Transverse colon (tissue), 4 donors: Measurements from ENCODE around the gene SYT11. TPM values are rescaled to one million over a fixed set of nuclear protein-coding genes. Genes with fewer than 3 reads are reported as not detected.

Experiments
- DNase-seq: peaks from one replicate; pipeline ENCODE4 v3.0.0-alpha.2; 2019
- H3K27ac ChIP-seq, 4 donors: fragments of 200-600 bp; sonication (generic); 2 replicates each; pipeline ENCODE4 v1.5.1; 2016 to 2018; ENCODE audit warnings: inconsistent platforms in 4 of 4
- H3K27me3 ChIP-seq: fragments of 200-600 bp; sonication (generic); 2 replicates; pipeline ENCODE4 v1.5.1; 2017; ENCODE audit warnings: inconsistent platforms
- H3K36me3 ChIP-seq, 4 donors: fragments of 200-600 bp; sonication (generic); 2 replicates each; pipeline ENCODE4 v1.5.1; 2017 to 2019; ENCODE audit warnings: inconsistent platforms in 4 of 4
- H3K4me1 ChIP-seq, 4 donors: fragments of 200-600 bp; sonication (generic); 2 replicates each; pipeline ENCODE4 v1.5.1; 2017 to 2020; ENCODE audit warnings: inconsistent platforms in 4 of 4
- H3K4me3 ChIP-seq, 4 donors: fragments of 200-600 bp; sonication (generic); 1 replicate in 1 of 4; 2 replicates in 3 of 4; pipeline versions ENCODE4 v1.5.1 to v1.6.1; 2017 to 2019; ENCODE audit warnings: inconsistent platforms in 4 of 4
- H3K9me3 ChIP-seq, 2 donors: fragments of 200-600 bp; sonication (generic); 2 replicates each; pipeline ENCODE4 v1.5.1; 2017 to 2019; ENCODE audit warnings: inconsistent platforms in 2 of 2
- CTCF ChIP-seq, 5 experiments: fragments of 200-600 bp in 3 of 5; fragments of 450-650 bp in 2 of 5; sonication (generic) in 3 of 5; IDR thresholded peaks; 1 replicate in 2 of 5; 2 replicates in 3 of 5; pipeline ENCODE4 v1.5.1; 2016 to 2017; ENCODE audit warnings: antibody characterized with exemption in 5 of 5, inconsistent platforms in 3 of 5, mild to moderate bottlenecking in 2 of 5, moderate library complexity in 1 of 5
- EP300 ChIP-seq: sonication (generic); formaldehyde crosslinking; IDR thresholded peaks from one replicate; pipeline ENCODE4 v1.6.1; 2017; ENCODE audit warnings: antibody characterized with exemption, low read depth
- POLR2A ChIP-seq: fragments of 450-650 bp; IDR thresholded peaks from one replicate; pipeline ENCODE4 v1.6.1; 2016; ENCODE audit warnings: antibody characterized with exemption, mild to moderate bottlenecking, moderate library complexity
- POLR2AphosphoS5 ChIP-seq, 3 donors: sonication (generic); formaldehyde crosslinking; IDR thresholded peaks; one replicate each; pipeline ENCODE4 v1.6.1; 2016; ENCODE audit warnings: antibody characterized with exemption in 3 of 3
- WGBS, 2 donors: methylation state at CpG; one replicate each; pipeline ENCODE4 v1.1.5; 2018; ENCODE audit warnings: low coverage in 1 of 2; 5-methylcytosine and 5-hydroxymethylcytosine counted together
- in situ Hi-C, 4 donors: fragments of 200-750 bp; cut with MboI; loops; one replicate each; pipeline versions ENCODE4 v1.15.0 to v1.15.1; 2017; ENCODE audit warnings: low sequenced_read_pairs in 3 of 4, low pct_ligation_motif_present in 1 of 4, low pct_unique_long_range_greater_than_20kb in 1 of 4
- intact Hi-C: fragments of 100-400 bp; cut with DNase I; formaldehyde crosslinking; loops from one replicate; pipeline ENCODE4 v1.15.1; 2023; ENCODE audit warnings: low total_unique reads
- total RNA-seq, 4 donors: library from RNA; depleted of rRNA; stranded (reverse); fragments of >200 nt; gene quantifications; one replicate each; pipeline ENCODE4 v1.1.0, GENCODE V29; 2016

Gene SYT11
- total RNA-seq, 4 donors from 2014 or later, result 2.2 to 5.9 (median 3.6) TPM

DNA sequence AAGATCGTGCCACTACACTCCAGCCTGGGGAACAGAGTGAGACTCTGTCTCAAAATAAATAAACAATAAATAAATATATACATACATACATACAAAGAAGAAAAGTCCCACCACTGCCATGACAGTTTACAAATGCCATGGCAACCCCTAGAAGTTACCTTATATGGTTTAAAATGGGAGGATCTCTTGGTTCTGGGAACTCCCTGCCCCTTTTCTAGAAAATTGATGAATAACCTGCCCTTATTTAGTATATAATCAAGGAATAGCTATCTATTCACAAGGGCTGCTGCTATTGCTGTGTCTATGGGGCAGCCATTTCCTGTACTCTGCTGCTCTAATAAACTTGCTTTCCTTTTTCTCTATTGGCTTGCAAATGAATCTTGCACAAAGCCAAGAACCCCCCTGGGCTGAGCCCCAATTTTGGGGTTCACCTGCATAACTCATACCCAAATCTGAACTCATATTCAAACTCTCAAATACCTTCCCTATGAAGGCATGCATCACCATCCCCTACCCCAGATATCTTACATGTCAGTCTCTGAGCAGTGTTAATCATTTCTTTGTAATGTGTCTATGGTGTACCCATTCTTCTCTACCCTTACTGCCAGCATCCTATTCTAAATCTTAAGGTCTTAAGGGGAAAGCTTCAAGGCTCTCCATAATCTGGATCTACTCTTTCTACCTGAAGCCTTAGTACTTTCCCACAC lies 11.4 kb upstream of the SYT11 start:
- TF ChIP-seq EP300 (no peak), CTCF (IDR thresholded peaks at IDR 0.05) (no peak), POLR2AphosphoS5 (IDR thresholded peaks at IDR 0.05) (no peak), POLR2A (no peak)
- H3K27me3 ChIP-seq, result no peaks in the 10 kb centered on the region
- H3K27ac ChIP-seq, result no peak overlapping the region
- intact Hi-C loops, result no loop called here
- H3K36me3 ChIP-seq, result peaks cover 0 to 37% (median 6%) of the 10 kb centered on the region in 4 donors
- in situ Hi-C loops, result no loop called here
- no peak overlapping the region for H3K4me3 ChIP-seq
- DNase-seq, result no peak
- no peaks in the 10 kb centered on the region for H3K9me3 ChIP-seq
- H3K4me1 ChIP-seq, result peaks cover 0 to 26% (median 5%) of the 10 kb centered on the region in 4 donors
- 81 to 100% methylated on average over 1 of the region's 1 CpG for WGBS, 2 donors

- H3K4me1 ChIP-seq, result peaks cover 0 to 21% (median 3%) of the 10 kb centered on the region in 4 donors
- H3K4me3 ChIP-seq, result no peak overlapping the region
- H3K36me3 ChIP-seq, result peaks cover 0 to 48% (median 9%) of the 10 kb centered on the region in 4 donors
- intact Hi-C loops, result no loop called here
- no peaks in the 10 kb centered on the region for H3K27me3 ChIP-seq
- DNase-seq, result no peak
- TF ChIP-seq CTCF (IDR thresholded peaks at IDR 0.05), result no peak
- TF ChIP-seq EP300, result no peak
- TF ChIP-seq POLR2A, result no peak
- no peak for TF ChIP-seq POLR2AphosphoS5 (IDR thresholded peaks at IDR 0.05)
- no peak overlapping the region for H3K27ac ChIP-seq
- WGBS, 2 donors, result 90 to 92% methylated on average over 3 of the region's 3 CpGs
- in situ Hi-C loops, result no loop called here
- no peaks in the 10 kb centered on the region for H3K9me3 ChIP-seq
Observed at GRCh38 chr1:155850345-155850744, 9.0 kb upstream of the SYT11 start.

DNA sequence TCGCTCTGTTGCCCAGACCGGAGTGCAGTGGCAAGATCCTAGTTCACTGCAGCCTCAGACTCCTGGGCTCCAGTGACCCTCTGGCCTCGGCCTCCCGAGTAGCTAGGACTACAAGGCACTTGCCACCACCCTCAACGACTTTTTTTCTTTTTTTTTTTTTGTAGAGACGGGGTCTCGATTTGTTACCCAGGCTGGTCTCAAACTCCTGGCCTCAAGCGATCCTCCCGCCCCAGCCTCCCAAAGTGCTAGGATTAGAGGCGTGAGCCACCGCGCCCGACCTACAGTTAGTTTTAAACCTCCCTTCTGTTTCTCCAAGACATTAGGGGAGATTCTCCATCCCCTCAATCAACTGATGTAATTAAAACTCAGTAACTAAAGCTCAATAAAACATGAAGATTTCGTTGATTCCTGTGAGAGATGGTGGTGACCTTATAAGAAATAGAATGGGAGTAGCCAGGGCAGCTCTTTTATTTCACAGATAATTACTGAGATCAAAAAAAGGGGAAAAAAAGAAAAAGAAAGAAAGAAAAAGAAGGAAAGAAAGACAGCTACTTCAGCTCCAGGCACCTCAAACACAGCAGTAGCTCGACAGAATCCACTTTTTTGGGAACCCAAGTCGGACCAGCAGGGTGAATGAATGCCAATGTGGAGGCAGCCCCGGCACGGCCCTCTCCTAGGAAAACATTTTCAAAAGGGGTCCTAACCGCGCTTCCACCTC lies 3.0 kb upstream of the SYT11 start:
- 47 to 56% methylated on average over 8 to 20 of the region's 20 CpGs for WGBS, 2 donors
- peaks cover 0 to 36% (median 24%) of the 10 kb centered on the region in 4 donors for H3K4me1 ChIP-seq
- H3K27me3 ChIP-seq, result peaks cover 13% of the 10 kb centered on the region
- peak overlapping the region; percentile 67 to 92 (median 90) for H3K27ac ChIP-seq
- peaks cover 0 to 30% (median 7%) of the 10 kb centered on the region in 4 donors for H3K36me3 ChIP-seq
- peak overlapping the region; percentile 34 to 84 (median 58) for H3K4me3 ChIP-seq
- in situ Hi-C loops, result no loop called here
- intact Hi-C loops, result no loop called here
- TF ChIP-seq POLR2A, result no peak
- TF ChIP-seq EP300, result no peak
- no peak for TF ChIP-seq CTCF (IDR thresholded peaks at IDR 0.05)
- no peak for TF ChIP-seq POLR2AphosphoS5 (IDR thresholded peaks at IDR 0.05)
- DNase-seq, result no peak
- H3K9me3 ChIP-seq, result no peaks in the 10 kb centered on the region
